BLaER1 treated with 17β-estradiol and CSF1 and Interleukin-3, amounts not matched to agents 10 nM and 100 nM (cell line): ENCODE measurements around the gene HIC1.

Experiments
- H3K27ac ChIP-seq, 11 experiments: shearing (Covaris generic); formaldehyde crosslinking; 2 replicates each; pipeline ENCODE4 v1.8.1; 2022
- H3K27me3 ChIP-seq, 11 experiments: shearing (Covaris generic); formaldehyde crosslinking; 2 replicates each; pipeline ENCODE4 v1.8.1; 2022
- H3K36me3 ChIP-seq, 11 experiments: shearing (Covaris generic); formaldehyde crosslinking; 2 replicates each; pipeline ENCODE4 v1.8.1; 2022
- H3K4me1 ChIP-seq, 10 experiments: shearing (Covaris generic); formaldehyde crosslinking; 2 replicates each; pipeline ENCODE4 v1.8.1; 2022
- H3K4me2 ChIP-seq, 11 experiments: shearing (Covaris generic); formaldehyde crosslinking; 2 replicates each; pipeline ENCODE4 v1.8.1; 2022
- H3K4me3 ChIP-seq, 10 experiments: shearing (Covaris generic); formaldehyde crosslinking; 2 replicates each; pipeline ENCODE4 v1.8.1; 2022
- H3K9ac ChIP-seq, 11 experiments: shearing (Covaris generic); formaldehyde crosslinking; 2 replicates each; pipeline ENCODE4 v1.8.1; 2022
- H3K9me3 ChIP-seq, 11 experiments: shearing (Covaris generic); formaldehyde crosslinking; replicated peaks in 1 of 11; 2 replicates each; pipeline ENCODE4 v1.8.1; 2022
- H4K20me1 ChIP-seq, 11 experiments: shearing (Covaris generic); formaldehyde crosslinking; 2 replicates each; pipeline ENCODE4 v1.8.1; 2022
- Cebpa-rat ChIP-seq, 11 experiments: shearing (Covaris generic); IDR thresholded peaks; 2 replicates each; pipeline ENCODE4 v1.8.1; 2022

HIC1 gene

DNA sequence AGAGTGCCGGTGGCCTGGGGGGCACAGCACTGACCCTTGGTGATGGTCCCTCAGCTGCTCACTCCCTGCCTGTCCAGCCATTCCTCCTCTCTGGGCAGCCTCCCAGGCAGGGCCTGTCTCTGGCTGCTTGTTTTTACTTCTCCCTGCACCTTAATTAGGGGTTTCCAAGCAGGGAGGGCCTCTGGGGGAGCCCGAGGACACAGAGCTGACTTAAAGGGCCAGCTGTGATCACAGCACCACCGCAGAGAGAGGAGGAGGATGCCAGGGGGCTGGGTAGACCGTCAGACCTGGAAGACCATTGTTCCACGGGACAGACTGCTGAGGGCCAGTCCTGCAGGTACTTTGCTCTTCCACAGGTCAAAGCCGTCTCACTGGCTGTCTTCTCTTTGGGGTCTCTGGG lies 26.2 kb upstream of the HIC1 start:
- peaks cover 0 to 6% (median 0%) of the 10 kb centered on the region in 11 experiments; a peak in 2 of 22 replicates for H3K36me3 ChIP-seq
- H3K27me3 ChIP-seq = peaks cover 21 to 49% (median 44%) of the 10 kb centered on the region in 11 experiments
- H4K20me1 ChIP-seq = peaks cover 0 to 24% (median 15%) of the 10 kb centered on the region in 11 experiments; a peak in 10 of 22 replicates
- H3K4me1 ChIP-seq = peaks cover 49 to 84% (median 74%) of the 10 kb centered on the region in 10 experiments
- H3K9ac ChIP-seq = peak overlapping the region in 4 of 11 experiments; percentile 25 to 92 (median 66); a peak in 6 of 22 replicates
- no peak for TF ChIP-seq Cebpa-rat (IDR thresholded peaks at IDR 0.05)
- H3K4me2 ChIP-seq = peak overlapping the region in 10 of 11 experiments; percentile 35 to 96 (median 92); a peak in 19 of 22 replicates
- no peaks in the 10 kb centered on the region for H3K9me3 ChIP-seq
- H3K27ac ChIP-seq = 0 out of 22 replicates have a peak overlapping the region, but pooled peaks of 1 of the 11 experiments have one; percentile 22
- no peak overlapping the region for H3K4me3 ChIP-seq

- Histone ChIP-seq H3K9me3 (no peaks in the 10 kb centered on the region), H3K4me2 (peak within 1 kb of the TSS; percentile 84 to 96 (median 92)), H3K4me3 (peak within 1 kb of the TSS; percentile 89 to 100 (median 97)), H3K9ac (peak within 1 kb of the TSS; percentile 78 to 92 (median 87)), H3K4me1 (peaks cover 47 to 81% (median 73%) of the 10 kb centered on the region in 10 experiments), H3K27me3 (peaks cover 11 to 35% (median 31%) of the 10 kb centered on the region in 11 experiments; a peak in 20 of 22 replicates), H4K20me1 (peaks cover 0 to 28% (median 4%) of the 10 kb centered on the region in 11 experiments; a peak in 9 of 22 replicates), H3K36me3 (peaks cover 0 to 6% (median 0%) of the 10 kb centered on the region in 11 experiments; a peak in 2 of 22 replicates), H3K27ac (peak within 1 kb of the TSS; percentile 44 to 90 (median 86); a peak in 21 of 22 replicates)
- TF ChIP-seq Cebpa-rat (IDR thresholded peaks at IDR 0.05) = no peak
Measured at GRCh38 chr17:2029911-2030778, 24.8 kb upstream of the HIC1 start, which contains the start of gene DPH1. TSS of gene DPH1 (plus strand) at chr17:2030153. CDS start at chr17:2030170, 17 bp downstream.

GRCh38 chr17:2030779-2031163 lies 24.1 kb upstream of the HIC1 start:
- H3K9ac ChIP-seq = peak overlapping the region; percentile 78 to 92 (median 87)
- TF ChIP-seq Cebpa-rat (IDR thresholded peaks at IDR 0.05) = no peak

GRCh38 chr17:2033153-2033552 lies 21.8 kb upstream of the HIC1 start:
- peak overlapping the region in 8 of 11 experiments; percentile 1 to 63 (median 47); a peak in 12 of 22 replicates for H3K27ac ChIP-seq
- H3K9me3 ChIP-seq = no peaks in the 10 kb centered on the region
- no peak overlapping the region; a peak in 2 of 20 replicates for H3K4me3 ChIP-seq
- H3K36me3 ChIP-seq = peaks cover 18 to 34% (median 25%) of the 10 kb centered on the region in 11 experiments
- peaks cover 46 to 62% (median 56%) of the 10 kb centered on the region in 10 experiments for H3K4me1 ChIP-seq
- H3K27me3 ChIP-seq = peaks cover 0 to 9% (median 2%) of the 10 kb centered on the region in 11 experiments; a peak in 8 of 22 replicates
- TF ChIP-seq Cebpa-rat (IDR thresholded peaks at IDR 0.05) = no peak
- H3K4me2 ChIP-seq = peak overlapping the region; percentile 26 to 94 (median 75); a peak in 21 of 22 replicates
- H4K20me1 ChIP-seq = peaks cover 0 to 28% (median 4%) of the 10 kb centered on the region in 11 experiments; a peak in 8 of 22 replicates
- peak overlapping the region in 7 of 11 experiments; percentile 8 to 54 (median 40); a peak in 6 of 22 replicates for H3K9ac ChIP-seq

More at GRCh38 chr17:2030779-2031163, 24.1 kb upstream of the HIC1 start:
- Histone ChIP-seq H3K36me3 (peaks cover 0 to 10% (median 2%) of the 10 kb centered on the region in 11 experiments; a peak in 13 of 22 replicates), H3K27me3 (peaks cover 6 to 29% (median 26%) of the 10 kb centered on the region in 11 experiments; a peak in 20 of 22 replicates), H3K4me3 (peak overlapping the region; percentile 89 to 100 (median 97)), H3K27ac (peak overlapping the region in 10 of 11 experiments; percentile 53 to 90 (median 86); a peak in 17 of 22 replicates), H3K9me3 (no peaks in the 10 kb centered on the region), H4K20me1 (peaks cover 0 to 28% (median 4%) of the 10 kb centered on the region in 11 experiments; a peak in 9 of 22 replicates), H3K4me1 (peaks cover 47 to 82% (median 70%) of the 10 kb centered on the region in 10 experiments), H3K4me2 (peak overlapping the region; percentile 84 to 96 (median 92))

DNA sequence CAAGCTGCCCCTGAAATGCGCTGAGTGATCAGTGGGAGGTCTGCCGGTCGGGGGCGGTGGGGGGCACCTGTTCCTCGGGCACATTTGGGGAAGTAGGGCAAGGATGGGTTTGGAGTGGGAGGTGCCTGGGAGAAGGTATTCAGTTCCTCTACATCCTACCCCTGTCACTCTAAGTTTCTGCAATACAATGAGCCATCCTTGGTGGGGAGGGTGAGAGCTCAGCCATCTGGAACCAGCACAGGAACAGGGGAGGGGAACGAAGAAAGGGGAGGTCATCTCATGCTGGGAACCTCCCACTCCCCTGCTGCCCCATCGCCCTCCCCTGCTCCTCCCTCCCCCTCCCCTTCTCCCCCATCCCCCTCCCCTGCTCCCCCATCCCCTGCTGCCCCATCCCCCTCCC lies 20.7 kb upstream of the HIC1 start:
- Histone ChIP-seq H3K27me3 (no peaks in the 10 kb centered on the region), H3K9me3 (no peaks in the 10 kb centered on the region), H3K4me3 (no peak overlapping the region; a peak in 1 of 20 replicates), H3K4me2 (peak overlapping the region in 10 of 11 experiments; percentile 26 to 94 (median 77); a peak in 20 of 22 replicates), H4K20me1 (peaks cover 0 to 28% (median 4%) of the 10 kb centered on the region in 11 experiments; a peak in 8 of 22 replicates), H3K27ac (peak overlapping the region in 8 of 11 experiments; percentile 1 to 63 (median 47); a peak in 13 of 22 replicates), H3K4me1 (peaks cover 36 to 52% (median 46%) of the 10 kb centered on the region in 10 experiments), H3K9ac (peak overlapping the region in 6 of 11 experiments; percentile 20 to 54 (median 43); a peak in 7 of 22 replicates), H3K36me3 (peaks cover 18 to 43% (median 32%) of the 10 kb centered on the region in 11 experiments)
- TF ChIP-seq Cebpa-rat (IDR thresholded peaks at IDR 0.05) = no peak

GRCh38 chr17:2034806-2035540 lies 19.9 kb upstream of the HIC1 start:
- peaks cover 31 to 46% (median 39%) of the 10 kb centered on the region in 10 experiments for H3K4me1 ChIP-seq
- peak overlapping the region in 9 of 11 experiments; percentile 26 to 82 (median 67); a peak in 15 of 22 replicates for H3K4me2 ChIP-seq
- TF ChIP-seq Cebpa-rat (IDR thresholded peaks at IDR 0.05) = no peak
- H4K20me1 ChIP-seq = peaks cover 0 to 28% (median 4%) of the 10 kb centered on the region in 11 experiments; a peak in 8 of 22 replicates
- H3K9ac ChIP-seq = peak overlapping the region in 8 of 11 experiments; percentile 39 to 67 (median 52); a peak in 9 of 22 replicates
- H3K27ac ChIP-seq = peak overlapping the region in 8 of 11 experiments; percentile 60 to 74 (median 64); a peak in 15 of 22 replicates
- no peaks in the 10 kb centered on the region for H3K27me3 ChIP-seq
- H3K9me3 ChIP-seq = no peaks in the 10 kb centered on the region
- 0 out of 20 replicates have a peak overlapping the region, but pooled peaks of 1 of the 10 experiments have one; percentile 42 for H3K4me3 ChIP-seq
- H3K36me3 ChIP-seq = peaks cover 18 to 48% (median 34%) of the 10 kb centered on the region in 11 experiments

GRCh38 chr17:2035541-2036488 lies 19.1 kb upstream of the HIC1 start:
- peak overlapping the region in 3 of 11 experiments; percentile 12 to 48 (median 16); a peak in 5 of 22 replicates for H3K27ac ChIP-seq
- H3K9ac ChIP-seq = 0 out of 22 replicates have a peak overlapping the region, but pooled peaks of 1 of the 11 experiments have one; percentile 6
- H3K9me3 ChIP-seq = no peaks in the 10 kb centered on the region
- peaks cover 18 to 56% (median 41%) of the 10 kb centered on the region in 11 experiments for H3K36me3 ChIP-seq
- H3K4me3 ChIP-seq = no peak overlapping the region
- TF ChIP-seq Cebpa-rat (IDR thresholded peaks at IDR 0.05) = no peak
- peaks cover 29 to 45% (median 39%) of the 10 kb centered on the region in 10 experiments for H3K4me1 ChIP-seq
- H3K27me3 ChIP-seq = no peaks in the 10 kb centered on the region
- H3K4me2 ChIP-seq = no peak overlapping the region
- H4K20me1 ChIP-seq = peaks cover 0 to 27% (median 4%) of the 10 kb centered on the region in 11 experiments; a peak in 8 of 22 replicates
